Activated T-helper 1 cell treated with anti-CD3 and anti-CD28 coated beads, Interleukin-2, amount 50 U/mL, for 16 hours (primary cell): Measurements from ENCODE around the gene TSPAN14.
"Not testable (repeated sequence)": the region's sequence is repeated elsewhere in the genome, so short reads cannot be mapped to it uniquely, and the experiment has no call there.

Experiments used
- DNase-seq, 2 donors: peaks; one replicate each; pipeline ENCODE4 v3.0.0-alpha.2; 2020; ENCODE audit warnings: low read depth in 1 of 2, low spot score in 1 of 2

TSPAN14 gene

GRCh38 chr10:80468002-80468401 is 13.9 kb downstream of the TSPAN14 start:
- peak in 1 of 2 donors; percentile 44 for DNase-seq

GRCh38 chr10:80468806-80469421 is 14.8 kb downstream of the TSPAN14 start:
- DNase-seq = no peak

- no peak for DNase-seq
Observed at GRCh38 chr10:80470266-80470665, 16.2 kb downstream of the TSPAN14 start.

GRCh38 chr10:80471001-80471400 is 16.9 kb downstream of the TSPAN14 start:
- no peak for DNase-seq

GRCh38 chr10:80471715-80472233 is 17.7 kb downstream of the TSPAN14 start:
- no peak for DNase-seq

- DNase-seq = no peak
Observed at GRCh38 chr10:80472234-80473095, 18.4 kb downstream of the TSPAN14 start.

GRCh38 chr10:80473096-80473657 is 19.1 kb downstream of the TSPAN14 start:
- no peak for DNase-seq

GRCh38 chr10:80473692-80474596 is 19.8 kb downstream of the TSPAN14 start:
- no peak for DNase-seq

- DNase-seq = no peak
Observed at GRCh38 chr10:80474597-80474910, 20.4 kb downstream of the TSPAN14 start.

- DNase-seq = no peak
Observed at GRCh38 chr10:80474941-80475340, 20.8 kb downstream of the TSPAN14 start.

GRCh38 chr10:80475641-80476040 is 21.5 kb downstream of the TSPAN14 start:
- DNase-seq = not testable (repeated sequence)

GRCh38 chr10:80476685-80477084 is 22.6 kb downstream of the TSPAN14 start:
- DNase-seq = no peak

GRCh38 chr10:80477813-80478212 is 23.7 kb downstream of the TSPAN14 start:
- no peak for DNase-seq

- not testable (repeated sequence) for DNase-seq
Observed at GRCh38 chr10:80480373-80480772, 26.3 kb downstream of the TSPAN14 start.

GRCh38 chr10:80480852-80481251 is 26.7 kb downstream of the TSPAN14 start:
- DNase-seq = no peak

GRCh38 chr10:80484243-80484642 is 30.1 kb downstream of the TSPAN14 start:
- no peak for DNase-seq

- no peak for DNase-seq
Observed at GRCh38 chr10:80484676-80485075, 30.6 kb downstream of the TSPAN14 start.

GRCh38 chr10:80485076-80485945 is 31.2 kb downstream of the TSPAN14 start:
- no peak for DNase-seq

GRCh38 chr10:80485946-80486764 is 32.0 kb downstream of the TSPAN14 start:
- DNase-seq = no peak
